ENCODE measurements around the gene ZNF81.
A peak's percentile ranks its signal among the peaks of the same experiment; 100 is the strongest.
"Not testable (repeated sequence)": the region's sequence is repeated elsewhere in the genome, so short reads cannot be mapped to it uniquely, and the experiment has no call there.

The ZNF81 gene

DNA sequence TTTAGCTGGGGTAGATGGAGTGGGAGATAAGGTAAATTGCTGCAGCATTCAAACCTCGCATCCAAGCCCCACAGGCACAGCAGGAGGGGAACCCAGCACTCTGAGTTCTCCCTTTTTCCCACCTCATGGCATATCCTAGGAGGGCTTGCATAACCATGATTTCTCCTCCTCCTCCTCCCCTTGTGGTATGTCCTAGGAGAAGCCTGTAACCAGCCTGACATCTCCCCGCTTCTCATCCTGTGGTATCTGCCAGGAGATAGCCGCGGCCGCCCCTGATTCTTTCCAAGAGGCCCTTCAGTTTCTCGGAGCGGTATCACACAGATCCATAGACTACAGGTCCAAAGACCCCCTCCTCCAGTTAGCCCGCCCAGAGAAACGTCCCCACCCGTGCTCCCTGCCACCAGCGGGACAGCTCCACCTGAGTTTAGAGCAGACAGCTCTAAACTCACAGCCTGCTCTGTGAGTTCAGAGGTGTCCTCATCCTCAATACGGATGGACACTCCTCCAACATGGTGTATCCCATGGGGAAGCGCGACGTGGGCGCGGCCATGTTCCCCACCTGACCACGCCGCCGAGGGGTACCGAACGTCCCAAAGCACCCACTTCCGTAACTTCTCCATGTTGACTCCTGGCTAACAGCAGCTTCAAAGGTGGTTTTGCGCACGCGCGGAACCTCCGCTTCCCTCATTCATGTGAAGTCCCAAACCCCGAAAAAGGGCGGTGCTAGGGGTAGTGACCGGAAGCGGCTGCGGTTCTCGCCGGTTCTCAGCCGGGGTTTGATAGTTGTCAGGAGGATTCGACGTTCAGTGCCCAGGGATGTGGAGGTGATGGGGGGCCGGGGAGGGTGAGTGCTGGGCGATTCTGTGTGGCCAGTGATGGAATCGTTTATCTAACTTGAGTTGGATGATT lies at the start of gene ZNF81:
TSS of gene ZNF81 (plus strand) at position 739 of the 909 bp plus-strand sequence. CDS start 9,366 bp downstream, outside the sequence.
- DNase-seq = peak; percentile 94

DNA sequence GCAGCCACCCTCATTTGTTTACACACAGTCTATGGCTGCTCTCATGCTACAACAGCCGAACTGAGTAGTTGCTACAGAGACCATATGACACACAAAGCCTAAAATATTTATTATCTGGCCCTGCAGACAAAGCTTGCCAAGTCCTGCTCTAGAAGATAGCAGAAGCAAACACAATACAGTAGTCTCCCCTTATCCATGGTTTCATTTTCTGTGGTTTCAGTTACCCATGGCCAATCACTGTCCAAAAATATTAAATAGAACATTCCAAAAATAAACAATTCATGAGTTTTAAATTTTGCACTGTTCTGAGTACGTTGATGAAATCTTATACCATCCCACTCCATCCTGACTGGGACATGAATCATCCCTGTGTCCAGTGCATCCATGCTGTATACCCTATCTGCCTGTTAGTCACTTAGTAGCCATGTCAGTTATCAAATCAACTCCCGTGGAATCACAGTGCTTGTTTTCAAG lies 40.2 kb upstream of the ZNF81 start:
- DNase-seq = no peak

DNA sequence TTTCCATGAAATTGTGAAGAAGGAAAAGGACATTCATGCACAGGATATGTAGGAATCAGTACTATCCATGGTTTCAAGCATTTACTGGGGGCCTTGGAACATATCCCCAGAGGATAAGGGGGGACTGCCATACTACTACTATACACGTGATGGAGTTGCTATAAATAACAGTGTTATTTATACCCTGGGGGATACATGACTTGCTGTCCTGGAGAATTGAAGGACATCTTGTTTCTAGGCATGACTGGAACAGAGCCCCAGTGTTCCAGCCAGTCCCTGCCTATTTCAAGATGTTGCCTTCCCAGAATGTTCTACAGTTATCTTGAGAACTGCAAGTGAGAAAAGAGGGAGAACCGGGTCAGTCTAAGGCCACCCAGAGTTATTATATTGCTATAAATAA lies 39.6 kb upstream of the ZNF81 start:
- no peak for DNase-seq

DNA sequence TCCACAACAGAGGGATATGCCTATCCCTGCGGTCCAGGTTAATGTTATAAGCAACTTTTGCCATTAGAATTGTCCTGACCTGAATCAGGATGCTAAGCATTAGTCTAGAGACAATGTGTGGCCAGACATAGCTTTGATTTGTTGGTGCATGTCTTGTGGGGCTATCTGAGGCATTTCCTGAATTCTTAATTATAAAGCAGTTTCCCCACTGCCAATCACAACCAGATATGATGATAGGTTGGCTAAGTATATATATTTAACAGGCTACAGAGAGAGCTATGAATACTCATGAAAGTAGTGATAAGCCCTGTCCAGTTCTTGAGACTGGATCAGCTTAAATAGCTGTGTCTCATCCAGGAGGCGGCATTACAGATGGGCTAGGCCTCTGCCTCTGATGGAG lies 37.8 kb upstream of the ZNF81 start:
- no peak for DNase-seq

DNA sequence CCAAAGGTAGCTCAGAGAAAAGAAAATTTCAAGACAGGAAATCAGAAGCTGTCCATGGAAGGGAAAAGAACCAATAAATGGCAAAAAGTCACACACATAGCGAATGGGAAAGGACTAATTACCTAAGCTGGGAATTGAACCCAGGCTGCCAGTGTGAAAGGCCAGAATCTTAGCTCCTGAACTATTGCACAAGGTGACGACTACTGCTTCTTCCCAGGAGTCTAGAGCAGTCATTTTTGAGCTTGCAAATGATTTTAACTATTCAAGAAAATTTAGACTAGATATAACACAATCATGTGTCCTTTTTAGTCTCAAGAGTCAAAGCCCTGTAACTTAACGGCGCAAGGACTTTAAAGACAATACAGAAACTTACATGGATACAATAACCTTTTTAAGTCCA lies 34.1 kb upstream of the ZNF81 start:
- DNase-seq = peak; percentile 30

DNA sequence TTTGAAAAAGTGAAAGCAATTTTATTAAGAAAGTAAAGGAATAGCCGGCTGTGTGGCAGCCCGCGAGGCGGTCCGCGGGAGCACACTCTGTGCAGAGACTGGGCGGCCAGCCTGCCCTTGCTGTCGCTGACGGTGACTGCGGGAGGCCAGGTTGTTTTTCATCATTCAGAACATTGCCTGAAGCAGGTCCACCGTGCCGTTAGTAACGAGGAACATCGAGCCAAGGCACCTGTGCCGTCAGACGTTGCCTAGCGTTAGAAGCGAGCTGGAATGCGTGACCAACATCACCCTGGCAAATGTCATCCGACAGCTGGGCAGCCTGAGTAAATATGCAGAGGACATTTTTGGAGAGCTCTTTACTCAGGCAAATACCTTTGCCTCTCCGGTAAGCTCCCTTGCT lies 33.6 kb upstream of the ZNF81 start:
- DNase-seq = not testable (repeated sequence)

DNA sequence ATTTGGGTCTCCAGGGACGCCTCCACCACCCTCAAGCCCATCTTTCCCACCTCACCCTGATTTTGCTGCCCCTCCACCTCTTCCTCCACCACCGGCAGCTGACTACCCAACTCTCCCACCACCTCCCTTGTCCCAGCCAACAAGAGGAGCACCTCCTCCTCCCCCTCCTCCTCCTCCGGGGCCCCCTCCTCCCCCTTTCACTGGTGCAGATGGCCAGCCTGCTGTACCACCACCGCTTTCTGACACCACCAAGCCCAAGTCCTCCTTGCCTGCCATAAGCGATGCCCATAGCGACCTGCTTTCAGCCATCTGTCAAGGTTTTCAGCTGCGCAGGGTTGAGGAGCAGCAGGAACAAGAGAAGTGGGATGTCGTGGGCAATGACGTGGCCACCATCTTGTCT lies 32.4 kb upstream of the ZNF81 start:
- DNase-seq = no peak

DNA sequence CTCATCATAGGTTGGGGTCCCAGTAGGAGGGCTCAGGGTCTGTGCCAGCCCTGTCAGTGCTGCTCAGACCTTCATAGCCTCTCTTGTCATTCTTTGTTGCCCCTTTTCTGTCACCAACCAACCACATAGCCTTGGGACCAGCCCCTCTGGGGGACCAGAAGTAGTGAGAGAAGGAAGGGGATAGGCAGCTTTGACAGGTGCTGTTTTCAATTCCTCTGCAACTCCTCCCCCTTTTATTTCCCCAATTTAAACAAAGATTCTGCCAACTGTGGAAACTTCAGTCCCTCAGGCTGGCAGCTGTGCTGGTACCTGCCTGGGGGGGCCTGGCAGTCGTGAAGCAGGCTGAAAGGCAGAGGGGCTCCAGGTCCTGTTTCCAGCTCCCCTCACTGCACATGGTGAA lies 30.9 kb upstream of the ZNF81 start:
- not testable (repeated sequence) for DNase-seq

DNA sequence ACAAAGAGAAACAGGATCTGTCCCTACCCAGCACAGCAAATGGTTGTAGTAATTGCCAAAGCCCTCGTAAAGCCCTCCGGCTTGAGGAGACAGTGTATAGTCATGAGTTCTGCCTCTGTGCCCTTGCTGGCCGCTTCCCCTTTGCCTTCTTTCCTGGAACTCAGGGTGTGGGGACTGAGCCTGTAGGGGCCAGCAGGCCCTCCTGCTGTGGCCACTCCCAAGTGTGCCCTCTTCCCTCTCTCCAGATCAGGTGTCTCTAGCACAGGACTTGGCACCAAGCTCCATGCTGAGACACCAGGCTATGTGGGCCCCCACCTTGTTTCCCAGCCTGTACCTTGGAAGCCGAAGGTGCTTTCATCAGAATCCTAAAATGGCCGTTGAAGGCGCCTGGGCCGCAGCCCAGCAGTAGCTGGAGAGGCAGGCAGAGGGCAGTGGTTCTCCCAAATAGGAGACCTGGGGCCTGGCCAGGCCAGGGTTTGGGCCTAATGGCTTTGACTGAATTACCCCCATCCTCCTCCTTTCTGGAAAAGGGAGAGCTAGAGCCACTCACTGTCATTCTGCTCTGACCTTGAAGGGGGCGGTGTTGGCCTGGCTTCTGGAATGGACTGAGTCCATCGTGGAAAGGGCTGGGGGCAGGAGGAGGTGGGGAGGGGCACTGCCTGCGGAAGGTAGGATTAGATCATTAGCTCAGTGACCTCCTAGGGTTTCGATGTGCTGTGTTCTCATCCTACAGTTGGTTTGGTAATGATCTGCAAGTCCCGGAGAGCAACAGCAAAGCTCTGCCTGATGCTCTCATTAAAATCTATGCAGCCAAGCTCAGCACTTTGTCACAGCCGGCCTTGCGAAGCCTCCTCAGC lies 30.1 kb upstream of the ZNF81 start:
- DNase-seq = not testable (repeated sequence)

DNA sequence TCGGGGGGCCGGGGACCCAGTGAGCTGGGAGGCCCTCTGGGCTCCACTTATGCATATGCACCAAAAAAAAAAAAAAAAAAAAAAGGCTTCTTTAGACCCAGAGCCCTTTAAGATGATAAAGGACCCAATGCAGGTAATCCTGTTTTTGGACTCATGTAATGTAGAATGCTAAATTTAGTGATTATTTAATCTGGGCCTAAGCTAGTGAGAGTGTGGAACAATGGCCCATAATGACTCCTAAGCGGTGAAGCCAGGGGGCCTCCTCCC lies 29.5 kb upstream of the ZNF81 start:
- not testable (repeated sequence) for DNase-seq

DNA sequence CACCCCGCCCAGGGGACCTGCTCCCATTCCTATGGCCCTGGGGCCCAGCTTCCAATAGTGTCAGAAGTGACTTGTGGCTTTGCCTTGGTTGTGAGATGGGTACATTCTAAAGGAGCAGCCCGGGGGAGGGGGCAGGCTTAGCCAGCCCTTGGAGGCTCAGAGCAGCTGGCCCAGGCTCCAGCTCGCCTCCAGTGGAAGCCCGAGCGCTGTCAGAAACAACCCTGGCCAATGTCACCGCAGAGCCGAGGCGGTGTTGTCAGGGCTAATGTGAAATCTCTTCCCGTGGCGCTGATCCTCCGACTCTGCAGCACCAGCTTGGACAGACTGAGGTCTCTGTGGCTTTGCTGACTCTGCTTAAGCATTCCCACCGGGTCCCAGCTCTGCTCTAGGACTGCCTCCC lies 29.2 kb upstream of the ZNF81 start:
- DNase-seq = no peak

DNA sequence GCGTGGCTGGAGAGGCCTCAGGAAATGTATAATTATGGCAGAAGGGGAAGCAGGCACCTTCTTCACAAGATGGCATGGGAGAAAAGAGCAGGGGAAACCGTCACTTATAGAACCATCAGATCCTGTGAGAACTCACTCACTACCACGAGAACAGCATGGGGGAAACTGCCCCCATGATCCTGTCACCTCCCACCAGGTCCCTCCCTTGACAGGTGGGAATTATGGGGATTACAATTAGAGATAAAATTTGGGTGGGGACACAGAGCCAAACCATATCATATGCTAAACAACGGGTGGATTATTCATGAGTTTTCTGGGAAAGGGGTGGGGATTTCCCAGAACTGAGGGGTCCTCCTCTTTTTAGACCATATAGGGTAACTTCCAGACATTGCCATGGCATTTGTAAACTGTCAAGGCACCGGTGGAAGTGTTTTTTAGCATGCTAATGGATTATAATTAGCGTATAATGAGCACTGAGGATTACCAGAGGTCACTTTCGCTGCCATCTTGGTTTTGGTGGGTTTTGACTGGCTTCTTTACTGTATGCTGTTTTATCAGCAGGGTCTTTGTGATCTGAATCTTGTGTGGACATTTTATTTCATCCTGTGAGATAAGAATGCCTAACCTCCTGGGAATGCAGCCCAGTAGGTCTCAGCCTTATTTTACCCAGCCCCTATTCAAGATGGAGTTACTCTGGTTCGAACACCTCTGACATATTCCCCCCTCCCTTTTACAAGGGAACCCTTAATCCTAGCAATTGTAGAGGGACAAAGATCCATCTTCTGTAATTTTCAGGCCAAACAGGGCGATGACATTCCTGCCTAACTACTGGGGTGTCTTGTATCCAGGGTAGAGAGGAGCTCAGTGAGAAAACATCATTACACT lies 27.6 kb upstream of the ZNF81 start:
- no peak for DNase-seq

DNA sequence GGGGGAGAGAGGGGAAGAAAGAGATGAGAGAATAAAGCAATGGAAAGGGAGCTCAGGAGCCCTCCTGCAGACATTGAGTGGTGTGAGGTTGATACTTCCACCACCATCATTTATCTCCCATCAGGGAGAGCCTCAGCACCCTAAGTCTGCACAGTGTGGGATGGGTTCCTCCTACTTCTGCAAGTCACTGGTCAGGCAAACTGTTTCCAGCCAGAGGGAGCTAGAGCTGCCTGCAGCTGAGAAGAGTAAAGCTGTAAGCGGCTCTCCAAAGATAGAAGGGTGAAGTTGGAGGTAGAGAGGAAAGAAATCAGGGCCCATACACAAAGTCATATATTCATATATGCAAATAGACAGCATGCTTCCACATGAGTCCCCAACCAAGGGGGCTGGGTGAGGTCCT lies 21.9 kb upstream of the ZNF81 start:
- DNase-seq = no peak

DNA sequence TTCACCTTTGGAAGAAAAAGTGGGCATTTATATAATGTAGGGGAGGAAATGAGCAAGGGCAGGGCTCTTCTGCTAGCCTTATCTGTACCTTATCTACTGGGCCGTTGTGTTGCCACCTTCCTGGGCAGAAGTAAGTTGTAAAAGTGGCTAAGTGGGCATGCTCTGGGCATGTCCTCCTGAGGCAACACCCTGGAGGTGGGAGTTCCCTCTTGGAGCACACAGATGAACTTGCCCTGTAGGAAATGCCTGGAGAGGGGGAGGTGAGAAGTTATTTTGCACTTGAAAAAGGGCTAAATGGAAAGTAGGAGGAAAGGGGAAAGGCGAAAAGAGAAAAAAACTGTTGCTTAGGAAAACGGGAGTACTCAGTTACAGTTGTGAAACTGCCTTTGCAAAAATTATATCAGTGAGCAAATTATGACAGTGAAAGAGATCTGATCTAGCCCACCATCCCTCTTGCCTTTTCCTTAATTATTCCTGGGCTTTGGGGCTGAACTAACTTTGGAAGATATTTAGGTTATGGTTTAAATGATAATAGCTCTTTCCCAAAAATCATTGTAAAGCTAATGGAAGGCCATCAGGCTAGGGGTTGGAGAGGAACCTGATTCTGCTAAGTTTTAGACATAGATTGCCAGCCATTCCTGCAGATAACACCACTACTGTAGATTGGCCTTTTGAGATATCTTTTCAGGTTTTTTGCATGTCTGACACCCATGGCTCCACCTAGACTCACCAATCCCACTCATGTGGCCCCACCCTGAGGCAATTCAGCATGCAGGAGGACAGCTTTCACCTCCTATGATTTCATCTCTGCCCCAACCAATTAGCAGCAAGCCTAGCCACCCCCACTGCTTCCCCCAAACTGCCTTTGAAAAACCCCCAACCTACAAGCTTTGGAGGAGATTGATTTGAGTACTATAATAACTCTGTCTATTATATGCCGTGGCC lies 20.5 kb upstream of the ZNF81 start:
- DNase-seq = no peak

DNA sequence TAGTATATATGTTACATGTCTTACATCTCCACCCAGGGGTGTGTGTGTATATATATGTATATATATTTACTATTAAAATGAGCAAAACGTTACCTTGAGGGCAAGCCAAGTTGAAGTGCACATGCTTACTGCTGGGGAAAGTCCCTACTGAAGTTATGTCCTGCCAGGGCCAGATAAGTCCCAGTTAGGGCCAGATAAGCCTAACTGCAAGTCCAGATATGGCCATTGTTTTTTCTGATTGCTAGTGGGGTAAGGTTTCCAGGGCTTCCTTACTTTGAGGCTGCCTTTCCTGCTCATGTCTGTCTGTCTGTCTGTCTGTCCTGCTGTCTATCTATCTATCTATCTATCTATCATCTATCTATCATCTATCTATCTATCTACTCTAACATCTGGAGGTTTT lies 19.3 kb upstream of the ZNF81 start:
- no peak for DNase-seq

DNA sequence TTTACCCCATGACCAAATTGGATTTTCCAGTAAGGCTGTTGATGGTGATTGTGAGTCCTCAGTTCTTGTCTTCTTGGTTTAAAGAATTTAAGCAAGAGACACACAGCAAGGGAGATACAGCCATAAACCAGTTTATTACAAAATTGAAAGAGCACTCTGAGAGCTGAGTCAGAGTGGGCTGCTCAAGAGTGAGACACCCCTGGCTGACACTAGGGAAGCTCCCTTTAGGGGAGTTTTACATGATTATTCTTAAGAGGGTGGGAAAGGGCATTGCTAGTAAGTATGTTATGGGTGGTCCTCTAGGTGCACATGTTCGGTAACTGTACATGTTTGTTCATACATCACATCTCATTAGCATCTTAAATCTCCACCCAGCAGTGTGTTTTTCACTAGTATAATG lies 18.8 kb upstream of the ZNF81 start:
- DNase-seq = no peak

DNA sequence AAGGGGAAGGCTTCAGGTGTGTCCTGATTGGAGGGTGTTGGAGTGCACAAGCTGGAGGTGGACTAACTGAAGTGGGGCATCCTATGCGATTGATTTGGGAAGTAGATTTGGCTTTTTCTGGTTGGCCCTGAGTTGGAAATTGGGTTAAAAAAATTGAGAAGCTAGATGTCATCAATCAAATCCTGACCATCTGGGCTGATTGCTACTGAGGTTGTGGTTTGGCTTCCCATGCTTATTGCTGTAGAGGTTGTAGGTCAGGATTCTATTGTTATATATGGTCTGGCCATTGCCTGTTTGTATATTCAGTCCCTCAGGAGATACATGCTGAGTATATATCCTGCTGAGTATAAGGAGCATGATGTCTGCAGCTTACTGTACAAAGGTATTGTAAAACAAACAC lies 7.7 kb upstream of the ZNF81 start:
- no peak for DNase-seq

DNA sequence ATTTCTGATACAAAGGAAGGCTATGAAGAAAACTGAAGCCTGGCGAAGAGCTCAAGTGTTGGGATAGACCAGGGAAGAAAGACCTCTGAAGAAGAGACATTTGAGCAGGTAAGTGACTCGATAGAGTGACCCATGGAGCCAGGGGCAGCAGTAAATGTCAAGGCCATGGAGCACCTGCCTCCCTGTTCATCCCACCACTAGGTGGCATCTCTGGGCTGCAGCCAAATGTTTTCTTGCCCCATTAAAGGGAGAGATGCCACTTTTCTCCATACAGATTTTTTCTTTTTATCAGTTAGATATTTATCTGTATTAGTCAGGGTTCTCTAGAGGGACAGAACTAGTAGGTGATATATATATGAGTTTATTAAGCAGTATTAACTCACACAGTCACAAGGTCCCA lies 4.9 kb upstream of the ZNF81 start:
- peak; percentile 31 for DNase-seq

DNA sequence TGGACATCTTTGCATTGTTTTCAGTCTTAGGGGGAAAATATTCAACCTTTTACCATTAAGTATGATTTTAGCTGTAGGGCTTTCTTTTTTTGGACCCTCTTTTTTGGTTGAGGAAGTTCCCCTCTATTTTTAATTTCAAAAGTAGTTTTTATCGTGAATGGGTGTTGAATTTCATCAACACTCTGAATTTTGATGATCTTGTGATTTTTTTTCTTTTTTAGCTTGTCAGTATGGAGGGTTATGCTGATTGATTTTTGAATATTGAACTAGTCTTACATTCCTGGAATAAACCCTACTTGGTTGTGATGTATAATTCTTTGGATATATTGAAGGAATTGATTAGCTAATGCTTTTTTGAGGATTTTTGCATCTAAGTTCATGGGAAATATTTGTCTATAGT lies 1.7 kb downstream of the ZNF81 start:
- DNase-seq = no peak

DNA sequence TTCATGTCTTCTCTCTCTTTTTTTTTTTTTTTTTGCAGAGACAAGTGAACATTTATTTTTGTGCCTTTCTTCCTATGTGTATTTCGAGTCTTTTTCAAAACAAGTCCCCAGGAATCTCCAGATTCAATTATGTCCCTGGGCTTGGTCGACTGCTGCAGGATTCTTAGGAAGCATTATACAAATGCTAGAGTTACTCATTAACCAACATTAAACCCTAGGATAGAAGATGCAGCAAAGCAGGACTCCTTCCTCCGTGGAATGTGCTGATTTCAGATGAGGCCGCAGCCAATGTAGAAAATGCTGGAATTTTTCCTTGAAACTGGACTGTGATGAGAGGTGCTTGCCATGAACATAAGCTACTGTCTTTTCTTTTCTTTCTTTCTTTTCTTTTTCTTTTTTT lies 3.4 kb downstream of the ZNF81 start:
- no peak for DNase-seq

DNA sequence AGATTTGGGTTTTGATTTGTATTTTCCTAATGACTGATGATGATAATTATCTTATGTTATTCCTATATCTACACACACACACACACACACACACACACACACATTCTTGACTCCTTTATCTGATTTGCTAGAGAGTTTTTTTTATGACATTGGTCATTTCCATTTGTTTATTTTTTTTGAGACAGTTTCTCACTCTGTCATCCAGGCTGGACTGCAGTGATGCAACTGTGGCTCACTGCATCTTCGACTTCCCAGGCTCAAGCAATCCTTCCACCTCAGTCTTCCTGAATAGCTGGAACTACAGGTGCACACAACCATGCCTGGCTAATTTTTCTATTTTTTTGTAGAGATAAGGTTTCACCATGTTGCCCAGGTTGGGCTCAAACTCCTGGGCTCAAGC lies 6.7 kb downstream of the ZNF81 start:
- no peak for DNase-seq

DNA sequence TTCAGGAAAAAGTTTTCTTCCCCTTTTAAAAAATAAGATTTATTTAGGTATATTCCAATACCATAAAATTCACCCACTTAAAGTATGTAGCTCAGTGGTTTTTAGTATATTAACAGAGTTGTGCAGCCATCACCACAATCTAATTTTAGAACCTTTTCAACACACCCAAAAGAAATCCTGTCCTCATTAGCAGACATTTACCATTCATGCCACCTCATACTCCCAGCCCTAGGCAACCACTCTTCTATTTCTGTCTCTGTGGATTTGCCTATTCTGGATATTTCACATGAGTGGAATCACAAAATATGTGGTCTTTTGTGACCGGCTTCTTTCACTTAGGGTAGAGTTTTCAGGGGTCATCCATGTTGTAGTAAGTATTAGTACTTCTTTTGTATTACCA lies 7.4 kb downstream of the ZNF81 start:
- no peak for DNase-seq

Measured in NCI-H1694 (cell line).